ES-I3 (cell line): ENCODE results near the gene GCSAM.

ENCODE experiments used
- H3K36me3 ChIP-seq: 2 replicates; pipeline ENCODE4 v1.6.1; 2013; ENCODE audit warnings: mild to moderate bottlenecking, low read length, control low read depth, moderate library complexity; ENCODE audit not compliant: insufficient read depth
- H3K4me1 ChIP-seq: 2 replicates; pipeline ENCODE4 v1.6.1; 2013; ENCODE audit warnings: mild to moderate bottlenecking, control low read depth, low read length; ENCODE audit not compliant: insufficient read depth
- H3K9ac ChIP-seq: 2 replicates; pipeline ENCODE4 v1.6.1; 2013; ENCODE audit warnings: low read depth, mild to moderate bottlenecking, low read length, moderate library complexity
- H3K9me3 ChIP-seq: 2 replicates; pipeline ENCODE4 v1.6.1; 2013; ENCODE audit warnings: mild to moderate bottlenecking, low read length, moderate library complexity; ENCODE audit not compliant: control insufficient read depth, insufficient read depth

GCSAM gene

DNA sequence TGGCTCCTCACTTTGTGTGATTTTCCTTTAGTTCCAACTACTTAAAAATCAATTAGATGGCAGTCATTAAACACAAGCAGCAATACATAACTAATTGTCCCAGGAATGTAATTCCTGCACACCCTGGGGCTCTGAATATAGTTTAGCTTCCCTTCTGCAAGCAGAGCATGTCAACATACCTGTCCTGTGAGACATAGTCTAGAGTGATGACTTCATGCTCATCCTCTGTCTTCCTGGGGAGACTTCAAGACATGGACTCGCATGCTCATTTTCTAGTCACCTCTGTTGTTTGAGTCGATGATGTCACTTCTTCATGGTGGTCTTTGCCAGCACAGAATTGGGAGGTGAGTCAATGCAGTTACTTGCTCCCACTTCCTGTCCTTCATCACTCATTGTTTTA lies 31.1 kb downstream of the GCSAM start:
- 0 out of 2 replicates have a peak, but pooled peaks cover 4% of the 10 kb centered on the region for H3K4me1 ChIP-seq
- H3K9me3 ChIP-seq = no peaks in the 10 kb centered on the region
- peaks cover 2% of the 10 kb centered on the region; the same call in 1 of the 2 replicates for H3K36me3 ChIP-seq

GRCh38 chr3:112097378-112097777 lies 35.7 kb downstream of the GCSAM start:
- no peak overlapping the region for H3K9ac ChIP-seq
- no peaks in the 10 kb centered on the region for H3K36me3 ChIP-seq
- H3K9me3 ChIP-seq = no peaks in the 10 kb centered on the region
- peaks cover 14% of the 10 kb centered on the region for H3K4me1 ChIP-seq

More for the DNA sequence above, 31.1 kb downstream of the GCSAM start:
- H3K9ac ChIP-seq = no peak overlapping the region

- no peaks in the 10 kb centered on the region for H3K36me3 ChIP-seq
- no peak overlapping the region for H3K9ac ChIP-seq
- H3K4me1 ChIP-seq = peaks cover 15% of the 10 kb centered on the region
- no peaks in the 10 kb centered on the region for H3K9me3 ChIP-seq
Observed at GRCh38 chr3:112096176-112096575, 36.9 kb downstream of the GCSAM start.

GRCh38 chr3:112095731-112096130 lies 37.3 kb downstream of the GCSAM start:
- peaks cover 15% of the 10 kb centered on the region for H3K4me1 ChIP-seq
- no peak overlapping the region for H3K9ac ChIP-seq
- H3K9me3 ChIP-seq = no peaks in the 10 kb centered on the region
- H3K36me3 ChIP-seq = no peaks in the 10 kb centered on the region

- Histone ChIP-seq H3K4me1 (peaks cover 15% of the 10 kb centered on the region), H3K9ac (no peak overlapping the region), H3K9me3 (no peaks in the 10 kb centered on the region), H3K36me3 (no peaks in the 10 kb centered on the region)
Observed at GRCh38 chr3:112093180-112093522, 39.9 kb downstream of the GCSAM start.

DNA sequence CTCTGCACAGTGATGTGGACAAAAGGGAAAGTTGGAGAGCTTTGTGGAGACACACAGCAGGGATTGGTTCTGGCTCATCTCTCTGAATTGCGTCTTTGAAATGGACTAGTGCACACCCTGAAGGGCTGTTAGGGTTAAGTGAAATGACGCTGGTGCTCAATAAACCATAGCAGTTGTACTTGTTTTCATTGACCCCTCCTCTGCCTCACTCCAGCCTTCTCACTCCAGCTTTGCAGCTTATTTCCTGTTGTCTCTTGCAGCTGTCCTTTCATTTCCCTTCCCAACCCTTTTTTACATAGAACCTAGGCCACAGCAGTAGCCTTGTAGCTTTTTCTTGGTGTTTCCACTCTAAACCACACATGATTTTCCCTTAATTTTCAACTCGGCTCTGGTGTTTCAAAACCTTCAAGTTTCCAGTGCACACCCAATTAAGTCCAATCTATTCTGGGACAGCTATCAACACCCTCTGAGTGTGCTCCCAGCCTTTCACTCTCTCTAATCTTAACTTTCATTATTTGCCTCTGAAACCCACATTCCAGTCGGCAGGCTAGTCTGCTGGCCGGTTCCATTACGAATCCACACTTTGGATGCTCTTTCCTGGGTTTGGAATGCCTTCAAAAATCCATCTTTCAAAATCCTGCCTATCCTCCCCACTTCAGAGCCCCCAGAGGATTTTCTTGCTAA lies 40.4 kb downstream of the GCSAM start:
- H3K9me3 ChIP-seq = no peaks in the 10 kb centered on the region
- H3K4me1 ChIP-seq = peaks cover 20% of the 10 kb centered on the region
- H3K36me3 ChIP-seq = no peaks in the 10 kb centered on the region
- H3K9ac ChIP-seq = no peak overlapping the region

GRCh38 chr3:112090887-112091586 lies 42.0 kb downstream of the GCSAM start:
- no peaks in the 10 kb centered on the region for H3K9me3 ChIP-seq
- H3K36me3 ChIP-seq = no peaks in the 10 kb centered on the region
- H3K4me1 ChIP-seq = peaks cover 22% of the 10 kb centered on the region
- H3K9ac ChIP-seq = no peak overlapping the region

DNA sequence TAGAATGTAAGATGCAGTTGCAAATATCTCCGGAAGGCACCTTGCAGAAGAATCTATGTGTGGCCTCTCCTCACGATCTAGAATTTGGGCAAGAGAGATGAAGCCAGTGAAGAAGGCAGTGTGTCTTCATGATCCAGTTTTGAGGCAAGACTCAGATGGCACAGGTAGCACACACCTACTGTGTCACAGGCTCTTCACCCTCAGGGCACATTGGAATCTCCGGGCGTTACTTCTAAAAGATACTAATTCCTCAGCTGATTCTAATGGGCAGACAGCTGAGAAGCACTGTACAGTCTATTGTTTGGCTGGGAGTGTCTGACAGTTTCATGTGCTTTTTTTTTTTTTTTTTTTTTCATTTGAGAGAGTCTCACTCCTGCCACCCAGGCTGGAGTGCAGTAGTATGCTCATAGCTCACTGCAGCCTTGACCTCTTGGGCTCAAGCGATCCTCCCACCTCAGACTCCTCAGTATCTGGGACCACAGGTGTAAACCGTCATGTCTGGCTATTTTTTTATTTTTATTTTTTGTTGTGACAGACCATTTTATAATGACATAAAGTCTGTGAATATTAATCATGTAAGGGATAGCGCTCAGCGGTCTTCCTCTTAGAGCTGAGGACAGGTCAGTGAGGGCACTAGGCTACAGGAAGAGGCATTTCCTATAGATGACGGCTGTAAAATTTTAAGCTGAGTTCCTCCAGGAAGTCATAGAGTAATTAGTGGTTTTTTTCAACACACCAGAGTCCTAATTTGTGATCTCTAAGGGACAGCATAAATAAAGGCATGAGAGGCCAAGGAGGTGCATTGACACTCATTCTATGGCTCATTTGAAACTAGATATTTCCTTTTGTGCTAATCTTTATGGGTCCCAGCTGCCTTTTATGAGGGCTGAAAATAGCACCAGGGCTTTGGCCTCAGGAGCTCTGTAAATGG lies 42.8 kb downstream of the GCSAM start:
- H3K4me1 ChIP-seq = peaks cover 26% of the 10 kb centered on the region
- no peaks in the 10 kb centered on the region for H3K9me3 ChIP-seq
- H3K9ac ChIP-seq = no peak overlapping the region
- no peaks in the 10 kb centered on the region for H3K36me3 ChIP-seq

DNA sequence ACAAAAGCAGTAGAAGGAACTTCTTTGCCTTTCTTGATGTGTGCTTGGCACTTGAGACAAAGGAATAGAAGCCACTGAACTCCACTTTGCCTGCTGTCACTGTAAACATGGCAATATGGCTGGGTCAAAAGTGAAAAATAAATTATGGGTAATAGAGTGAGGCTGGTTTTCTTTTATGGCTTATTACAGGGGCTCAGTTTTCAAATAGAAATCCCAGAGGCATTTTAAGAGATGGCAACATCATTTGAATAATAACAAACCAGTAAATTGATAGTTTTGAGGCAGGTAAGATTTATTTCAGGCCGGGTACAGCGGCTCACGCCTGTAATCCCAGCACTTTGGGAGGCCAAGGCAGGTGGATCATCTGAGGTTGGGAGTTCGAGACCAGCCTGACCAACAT lies 44.1 kb downstream of the GCSAM start:
- H3K4me1 ChIP-seq = peaks cover 32% of the 10 kb centered on the region

GRCh38 chr3:112087746-112088145 lies 45.3 kb downstream of the GCSAM start:
- no peaks in the 10 kb centered on the region for H3K9me3 ChIP-seq
- peak overlapping the region; percentile 69; the same call in 1 of the 2 replicates for H3K9ac ChIP-seq
- H3K4me1 ChIP-seq = peaks cover 26% of the 10 kb centered on the region
- H3K36me3 ChIP-seq = no peaks in the 10 kb centered on the region

More for the DNA sequence above, 44.1 kb downstream of the GCSAM start:
- Histone ChIP-seq H3K9me3 (no peaks in the 10 kb centered on the region), H3K36me3 (no peaks in the 10 kb centered on the region), H3K9ac (no peak overlapping the region)

DNA sequence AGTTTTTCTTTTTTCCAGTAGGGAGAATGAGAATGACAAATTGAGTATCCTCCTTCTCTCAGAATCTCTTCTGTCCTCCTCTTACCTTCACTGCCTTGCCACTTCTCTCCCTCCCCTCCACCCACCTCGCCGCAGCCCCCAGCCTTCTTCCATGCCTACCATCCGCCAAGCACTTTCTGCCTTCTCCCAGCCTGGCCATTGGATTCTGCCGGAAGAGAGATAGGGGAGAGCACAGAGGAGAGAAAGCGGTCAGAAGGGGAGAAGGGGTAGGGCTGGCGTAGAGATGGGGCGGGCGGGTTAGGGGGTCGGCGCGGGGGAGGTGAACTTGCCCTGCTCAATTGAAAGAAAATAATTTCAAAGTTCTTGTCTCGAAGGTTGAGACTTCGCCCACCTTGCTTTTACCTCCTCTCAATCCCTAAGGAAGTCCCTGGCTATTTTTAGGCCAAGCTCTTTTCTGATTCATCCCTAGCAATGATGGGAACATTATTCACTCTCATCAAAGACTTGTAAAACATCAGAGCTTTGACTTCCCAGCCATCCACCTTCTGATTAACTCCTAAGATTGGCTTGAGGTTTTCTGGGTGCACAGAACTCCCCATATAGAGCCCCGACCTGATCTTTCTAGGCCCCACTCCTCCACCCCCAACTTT lies 46.0 kb downstream of the GCSAM start:
- H3K9me3 ChIP-seq = no peaks in the 10 kb centered on the region
- peaks cover 18% of the 10 kb centered on the region for H3K4me1 ChIP-seq
- H3K9ac ChIP-seq = peak overlapping the region; percentile 69
- H3K36me3 ChIP-seq = no peaks in the 10 kb centered on the region

DNA sequence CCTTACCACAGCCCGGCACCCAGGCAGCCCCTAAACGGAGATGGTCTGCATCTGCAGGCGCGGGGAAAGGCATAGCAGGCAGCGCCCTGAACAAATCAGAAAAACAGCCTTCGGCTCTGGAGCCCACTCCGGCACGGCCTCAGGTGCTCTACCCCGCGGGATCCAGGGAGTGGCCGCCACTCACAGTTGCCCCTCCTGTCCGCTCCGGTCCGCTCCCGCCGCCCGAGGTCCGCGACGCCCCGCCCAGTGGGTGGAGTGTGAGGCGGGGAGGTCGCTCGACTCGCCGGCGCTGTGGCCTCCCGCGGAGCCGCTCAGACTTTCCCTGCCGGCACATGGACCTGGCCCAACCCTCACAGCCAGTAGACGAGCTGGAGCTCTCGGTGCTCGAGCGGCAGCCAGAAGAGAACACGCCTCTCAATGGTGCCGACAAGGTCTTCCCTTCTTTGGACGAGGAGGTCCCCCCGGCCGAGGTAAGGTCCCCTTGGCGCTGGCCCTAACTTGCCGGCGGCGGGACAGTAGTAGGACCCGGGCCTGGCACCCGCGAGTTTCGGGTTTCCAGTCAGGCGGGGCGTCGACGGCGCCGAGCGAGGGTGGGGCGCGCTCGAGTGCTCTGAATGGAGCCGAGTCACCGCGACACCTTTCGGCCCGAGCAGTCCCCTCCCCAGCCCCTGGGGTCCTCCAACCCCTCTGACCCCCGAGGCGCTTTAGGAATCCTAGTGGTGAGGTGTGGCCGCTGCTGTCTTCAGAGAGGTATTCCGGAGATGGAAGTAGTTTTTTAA lies 46.8 kb downstream of the GCSAM start, which contains the start of gene C3orf52:
TSS of gene C3orf52 (plus strand) at position 314 of the 779 bp plus-strand sequence. CDS start at position 333, 19 bp downstream.
- Histone ChIP-seq H3K4me1 (peaks cover 17% of the 10 kb centered on the region), H3K9ac (peak within 1 kb of the TSS; percentile 69), H3K36me3 (no peaks in the 10 kb centered on the region)

DNA sequence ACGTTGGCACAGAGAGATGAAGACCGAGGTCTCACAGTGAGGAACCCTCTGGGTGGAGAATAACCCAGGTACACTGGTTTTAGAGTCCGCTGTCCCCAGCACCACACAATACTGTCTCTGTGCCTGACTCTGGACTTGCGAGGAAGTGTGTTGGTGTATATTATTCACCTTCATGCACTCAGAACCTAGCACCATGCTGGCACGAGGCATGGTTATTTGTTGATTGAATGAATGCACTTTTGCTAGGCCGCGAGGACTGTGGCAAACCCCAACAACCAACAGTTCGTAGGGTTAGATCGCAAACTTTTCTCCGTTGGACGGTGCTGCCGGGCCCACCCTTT lies 47.3 kb downstream of the GCSAM start:
- peak overlapping the region; percentile 69 for H3K9ac ChIP-seq
- no peaks in the 10 kb centered on the region for H3K36me3 ChIP-seq
- H3K9me3 ChIP-seq = no peaks in the 10 kb centered on the region
- peaks cover 17% of the 10 kb centered on the region for H3K4me1 ChIP-seq

More for the DNA sequence above, 46.8 kb downstream of the GCSAM start, which contains the start of gene C3orf52:
- H3K9me3 ChIP-seq = no peaks in the 10 kb centered on the region
